Chondrocyte (in vitro differentiated cells): ENCODE results near the gene TSPYL2. TPM values are rescaled to one million over a fixed set of nuclear protein-coding genes. Genes with fewer than 3 reads are reported as not detected.

ENCODE experiments used
- DNase-seq: peaks from one replicate; pipeline ENCODE4 v3.0.0; 2021; ENCODE audit warnings: mixed read lengths, low spot score
- H3K27ac Mint-ChIP-seq: one replicate; pipeline ENCODE4 v1.8.0; 2021; ENCODE audit warnings: mild to moderate bottlenecking, moderate library complexity, mixed read lengths; ENCODE audit not compliant: unreplicated experiment
- H3K27me3 Mint-ChIP-seq: 2 replicates; pipeline ENCODE4 v1.8.0; 2021; ENCODE audit warnings: low read depth, mixed read lengths
- H3K36me3 Mint-ChIP-seq: 2 replicates; pipeline ENCODE4 v1.8.0; 2021; ENCODE audit warnings: low read depth, mixed read lengths
- H3K4me1 Mint-ChIP-seq: 2 replicates; pipeline ENCODE4 v1.8.0; 2021; ENCODE audit warnings: low read depth, mild to moderate bottlenecking, mixed read lengths
- H3K4me3 Mint-ChIP-seq: one replicate; pipeline ENCODE4 v1.8.0; 2021; ENCODE audit warnings: mild to moderate bottlenecking, moderate library complexity, mixed read lengths; ENCODE audit not compliant: unreplicated experiment
- H3K9me3 Mint-ChIP-seq: 2 replicates; pipeline ENCODE4 v1.8.0; 2021; ENCODE audit warnings: low read depth, mixed read lengths
- CTCF ChIP-seq: fragments of 200-600 bp; sonication (generic); IDR thresholded peaks from 2 replicates; pipeline ENCODE4 v1.5.0; 2021; ENCODE audit warnings: antibody characterized with exemption, mild to moderate bottlenecking, moderate library complexity
- total RNA-seq: library from RNA; stranded (reverse); gene quantifications from 3 replicates; pipeline ENCODE4 v1.2.1, GENCODE V29; 2021

TSPYL2 gene
- total RNA-seq, 1 donor from 2014 or later: 29.8 TPM

- Mint-ChIP-seq H3K4me1 (no peaks in the 10 kb centered on the region), H3K27ac (no peak overlapping the region), H3K9me3 (no peaks in the 10 kb centered on the region), H3K36me3 (no peaks in the 10 kb centered on the region), H3K27me3 (no peaks in the 10 kb centered on the region), H3K4me3 (no peak overlapping the region)
- no peak for TF ChIP-seq CTCF
- DNase-seq: no peak
These were observed 32.8 kb downstream of the TSPYL2 start for GRCh38 chrX:53114864-53115549.

GRCh38 chrX:53115550-53115874 lies 33.3 kb downstream of the TSPYL2 start:
- no peak overlapping the region for H3K4me3 Mint-ChIP-seq
- H3K27ac Mint-ChIP-seq: no peak overlapping the region
- H3K27me3 Mint-ChIP-seq: no peaks in the 10 kb centered on the region
- H3K4me1 Mint-ChIP-seq: no peaks in the 10 kb centered on the region
- TF ChIP-seq CTCF: no peak
- H3K36me3 Mint-ChIP-seq: no peaks in the 10 kb centered on the region
- no peaks in the 10 kb centered on the region for H3K9me3 Mint-ChIP-seq
- DNase-seq: no peak

- Mint-ChIP-seq H3K36me3 (no peaks in the 10 kb centered on the region), H3K27ac (no peak overlapping the region), H3K4me3 (no peak overlapping the region), H3K27me3 (no peaks in the 10 kb centered on the region), H3K4me1 (no peaks in the 10 kb centered on the region), H3K9me3 (no peaks in the 10 kb centered on the region)
- DNase-seq: no peak
- TF ChIP-seq CTCF: no peak
These were observed 33.9 kb downstream of the TSPYL2 start for GRCh38 chrX:53116101-53116500.

- peaks cover 10% of the 10 kb centered on the region for H3K9me3 Mint-ChIP-seq
- H3K27me3 Mint-ChIP-seq: no peaks in the 10 kb centered on the region
- H3K36me3 Mint-ChIP-seq: peaks cover 2% of the 10 kb centered on the region
- H3K27ac Mint-ChIP-seq: no peak overlapping the region
- no peak for TF ChIP-seq CTCF
- H3K4me1 Mint-ChIP-seq: no peaks in the 10 kb centered on the region
- no peak overlapping the region for H3K4me3 Mint-ChIP-seq
- DNase-seq: no peak
These were observed 39.8 kb downstream of the TSPYL2 start for GRCh38 chrX:53122013-53122412.

GRCh38 chrX:53125506-53125905 lies 43.3 kb downstream of the TSPYL2 start:
- Mint-ChIP-seq H3K36me3 (peaks cover 2% of the 10 kb centered on the region), H3K4me1 (no peaks in the 10 kb centered on the region), H3K27me3 (no peaks in the 10 kb centered on the region), H3K27ac (no peak overlapping the region), H3K9me3 (peaks cover 10% of the 10 kb centered on the region), H3K4me3 (no peak overlapping the region)
- TF ChIP-seq CTCF: no peak
- DNase-seq: no peak
